ENCODE measurements around the gene MPI.

DNA sequence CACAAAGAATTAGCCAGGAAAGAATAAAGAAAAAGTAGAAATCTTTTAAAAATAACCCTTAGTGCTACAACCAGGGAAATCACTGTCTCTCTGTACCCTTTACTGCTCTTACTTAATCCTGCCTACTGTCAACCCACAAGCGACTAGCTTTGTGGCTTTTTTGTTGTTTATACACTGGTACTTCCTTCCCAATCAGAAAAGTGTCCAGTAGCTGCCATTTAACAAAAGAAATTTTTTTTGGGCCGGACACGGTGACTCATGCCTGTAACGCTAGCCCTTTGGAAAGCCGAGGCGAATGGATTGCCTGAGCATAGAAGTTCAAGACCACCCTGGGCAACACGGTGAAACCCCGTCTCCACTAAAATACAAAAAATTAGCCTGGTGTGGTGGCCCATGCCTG is 30.6 kb downstream of the MPI start:
- no peak for TF ChIP-seq EZH2 (IDR thresholded peaks at IDR 0.05; ENCODE audit: insufficient read depth, poor library complexity, severe bottlenecking)
- TF ChIP-seq EZH2phosphoT487 (IDR thresholded peaks at IDR 0.05; ENCODE audit: insufficient read depth, low read depth), result no peak
